K562 (cell line): ENCODE results near the gene CDRT4. TPM values are rescaled to one million over a fixed set of nuclear protein-coding genes. Genes with fewer than 3 reads are reported as not detected.

ENCODE experiments used
- CEBPB ChIP-seq: fragments of 450-650 bp; IDR thresholded peaks from 2 replicates; pipeline ENCODE4 v1.6.1; 2016; ENCODE audit warnings: missing genetic modification characterization, missing compliant biosample characterization
- HNRNPK ChIP-seq: fragments of 200-400 bp; formaldehyde crosslinking; IDR thresholded peaks from one replicate; pipeline ENCODE4 v1.6.1; 2018; ENCODE audit warnings: mild to moderate bottlenecking, low read depth, low read length; ENCODE audit not compliant: poor library complexity, severe bottlenecking
- PCBP2 ChIP-seq: fragments of 200-400 bp; formaldehyde crosslinking; IDR thresholded peaks from 2 replicates; pipeline ENCODE4 v1.6.1; 2018; ENCODE audit warnings: low read length, low read depth, mild to moderate bottlenecking, moderate library complexity; ENCODE audit not compliant: poor library complexity, severe bottlenecking
- STAT5A ChIP-seq: IDR thresholded peaks from 2 replicates; pipeline ENCODE4 v1.6.1; 2012; ENCODE audit warnings: low read length, inconsistent platforms, borderline replicate concordance
- polyA plus RNA-seq, 8 experiments: library from polyadenylated mRNA; depleted of rRNA in 4 of 8; stranded (reverse) in 5 of 8; unstranded in 3 of 8; fragments of >200 nt; fragmentation: Nextera tagmentation in 2 of 8; fragmentation: Illumina TruSeq in 1 of 8; extraction: Ambion mirVana in 2 of 8; extraction: Trizol in 1 of 8; gene quantifications; 2 replicates each; pipeline versions ENCODE4 v1.2.1 to v1.2.3, GENCODE V29; 2011 to 2014; ENCODE audit warnings: inconsistent platforms in 1 of 8, missing spikeins in 1 of 8
- total RNA-seq, 7 experiments: library from RNA; depleted of rRNA in 6 of 7; stranded (reverse); fragments of >200 nt in 6 of 7; fragmentation: Illumina TruSeq in 2 of 7; extraction: Trizol in 2 of 7; gene quantifications; 2 replicates each; pipeline versions ENCODE4 v1.2.1 to v1.2.3, GENCODE V29; 2011 to 2021; ENCODE audit warnings: low replicate concordance in 1 of 7
- TF ChIP-seq, protein P1 (sequence below): fragments of 150-350 bp; conservative IDR thresholded peaks from 2 replicates; pipeline ENCODE4 v1.6.1; 2014; ENCODE audit warnings: low read length
- TF ChIP-seq, protein P2 (sequence below): sonication (generic); formaldehyde crosslinking; IDR thresholded peaks from 2 replicates; pipeline ENCODE4 v1.8.0; 2022; ENCODE audit warnings: mild to moderate bottlenecking, missing genetic modification reagents
- TF ChIP-seq, protein P3 (sequence below), 2 experiments: fragments of 150-350 bp in 1 of 2; IDR thresholded peaks; 2 replicates each; pipeline ENCODE4 v1.6.1; 2012 to 2016; ENCODE audit warnings: low read depth in 2 of 2, low read length in 2 of 2, mild to moderate bottlenecking in 1 of 2, moderate library complexity in 1 of 2
- TF ChIP-seq, protein P4 (sequence below): sonication (generic); formaldehyde crosslinking; IDR thresholded peaks from 2 replicates; pipeline ENCODE4 v1.8.0; 2022; ENCODE audit warnings: mild to moderate bottlenecking, low read depth, missing genetic modification reagents

Gene CDRT4
- total and polyA plus RNA-seq, 9 of the 15 experiments (the other 6 are each of a cell fraction or from before 2014, with no cell fraction given) = 1.7 to 6.4 (median 3.5) TPM

DNA sequence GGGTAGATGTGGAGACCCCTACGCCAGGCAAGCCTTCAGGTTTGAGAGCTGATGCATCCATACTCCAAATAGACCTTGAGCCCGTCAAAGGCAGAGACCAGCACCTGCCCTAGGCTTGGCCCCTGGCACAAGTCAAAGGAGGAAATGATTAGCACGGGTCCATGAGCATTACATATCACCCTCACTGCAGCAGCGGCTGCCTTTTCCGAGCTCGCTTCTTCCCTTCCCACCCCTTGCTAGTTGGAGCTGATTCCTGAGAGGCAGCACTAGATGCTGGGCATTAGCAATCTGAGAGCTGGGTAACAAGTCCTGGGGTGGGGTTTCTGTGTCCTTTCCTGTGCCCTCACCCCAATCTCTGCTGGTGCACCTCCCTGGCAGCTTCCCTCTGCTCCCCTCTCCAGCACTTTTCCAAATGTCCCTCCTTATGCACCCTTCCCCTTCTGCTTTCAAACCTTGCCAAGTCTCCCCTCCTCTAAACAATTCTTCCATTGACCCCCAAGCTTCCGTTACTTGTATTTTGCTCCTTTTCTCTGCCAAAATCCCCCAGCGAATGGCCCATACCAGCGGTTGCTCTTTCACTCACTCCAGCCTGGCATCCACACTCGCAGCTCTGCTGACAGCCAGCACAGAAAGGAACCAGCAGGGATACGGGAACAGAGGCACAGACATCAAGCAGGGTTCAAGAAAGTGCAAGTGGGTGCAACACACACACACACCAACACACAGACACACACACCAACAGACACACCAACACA is 3.0 kb downstream of the CDRT4 start (continued):
- TF ChIP-seq PCBP2 = no peak
- no peak for TF ChIP-seq HNRNPK
- TF ChIP-seq, protein P1, sequence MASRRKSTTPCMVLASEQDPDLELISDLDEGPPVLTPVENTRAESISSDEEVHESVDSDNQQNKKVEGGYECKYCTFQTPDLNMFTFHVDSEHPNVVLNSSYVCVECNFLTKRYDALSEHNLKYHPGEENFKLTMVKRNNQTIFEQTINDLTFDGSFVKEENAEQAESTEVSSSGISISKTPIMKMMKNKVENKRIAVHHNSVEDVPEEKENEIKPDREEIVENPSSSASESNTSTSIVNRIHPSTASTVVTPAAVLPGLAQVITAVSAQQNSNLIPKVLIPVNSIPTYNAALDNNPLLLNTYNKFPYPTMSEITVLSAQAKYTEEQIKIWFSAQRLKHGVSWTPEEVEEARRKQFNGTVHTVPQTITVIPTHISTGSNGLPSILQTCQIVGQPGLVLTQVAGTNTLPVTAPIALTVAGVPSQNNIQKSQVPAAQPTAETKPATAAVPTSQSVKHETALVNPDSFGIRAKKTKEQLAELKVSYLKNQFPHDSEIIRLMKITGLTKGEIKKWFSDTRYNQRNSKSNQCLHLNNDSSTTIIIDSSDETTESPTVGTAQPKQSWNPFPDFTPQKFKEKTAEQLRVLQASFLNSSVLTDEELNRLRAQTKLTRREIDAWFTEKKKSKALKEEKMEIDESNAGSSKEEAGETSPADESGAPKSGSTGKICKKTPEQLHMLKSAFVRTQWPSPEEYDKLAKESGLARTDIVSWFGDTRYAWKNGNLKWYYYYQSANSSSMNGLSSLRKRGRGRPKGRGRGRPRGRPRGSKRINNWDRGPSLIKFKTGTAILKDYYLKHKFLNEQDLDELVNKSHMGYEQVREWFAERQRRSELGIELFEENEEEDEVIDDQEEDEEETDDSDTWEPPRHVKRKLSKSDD = no peak
- TF ChIP-seq, protein P2, sequence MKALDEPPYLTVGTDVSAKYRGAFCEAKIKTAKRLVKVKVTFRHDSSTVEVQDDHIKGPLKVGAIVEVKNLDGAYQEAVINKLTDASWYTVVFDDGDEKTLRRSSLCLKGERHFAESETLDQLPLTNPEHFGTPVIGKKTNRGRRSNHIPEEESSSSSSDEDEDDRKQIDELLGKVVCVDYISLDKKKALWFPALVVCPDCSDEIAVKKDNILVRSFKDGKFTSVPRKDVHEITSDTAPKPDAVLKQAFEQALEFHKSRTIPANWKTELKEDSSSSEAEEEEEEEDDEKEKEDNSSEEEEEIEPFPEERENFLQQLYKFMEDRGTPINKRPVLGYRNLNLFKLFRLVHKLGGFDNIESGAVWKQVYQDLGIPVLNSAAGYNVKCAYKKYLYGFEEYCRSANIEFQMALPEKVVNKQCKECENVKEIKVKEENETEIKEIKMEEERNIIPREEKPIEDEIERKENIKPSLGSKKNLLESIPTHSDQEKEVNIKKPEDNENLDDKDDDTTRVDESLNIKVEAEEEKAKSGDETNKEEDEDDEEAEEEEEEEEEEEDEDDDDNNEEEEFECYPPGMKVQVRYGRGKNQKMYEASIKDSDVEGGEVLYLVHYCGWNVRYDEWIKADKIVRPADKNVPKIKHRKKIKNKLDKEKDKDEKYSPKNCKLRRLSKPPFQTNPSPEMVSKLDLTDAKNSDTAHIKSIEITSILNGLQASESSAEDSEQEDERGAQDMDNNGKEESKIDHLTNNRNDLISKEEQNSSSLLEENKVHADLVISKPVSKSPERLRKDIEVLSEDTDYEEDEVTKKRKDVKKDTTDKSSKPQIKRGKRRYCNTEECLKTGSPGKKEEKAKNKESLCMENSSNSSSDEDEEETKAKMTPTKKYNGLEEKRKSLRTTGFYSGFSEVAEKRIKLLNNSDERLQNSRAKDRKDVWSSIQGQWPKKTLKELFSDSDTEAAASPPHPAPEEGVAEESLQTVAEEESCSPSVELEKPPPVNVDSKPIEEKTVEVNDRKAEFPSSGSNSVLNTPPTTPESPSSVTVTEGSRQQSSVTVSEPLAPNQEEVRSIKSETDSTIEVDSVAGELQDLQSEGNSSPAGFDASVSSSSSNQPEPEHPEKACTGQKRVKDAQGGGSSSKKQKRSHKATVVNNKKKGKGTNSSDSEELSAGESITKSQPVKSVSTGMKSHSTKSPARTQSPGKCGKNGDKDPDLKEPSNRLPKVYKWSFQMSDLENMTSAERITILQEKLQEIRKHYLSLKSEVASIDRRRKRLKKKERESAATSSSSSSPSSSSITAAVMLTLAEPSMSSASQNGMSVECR (CRISPR knock-in tag) = no peak
- TF ChIP-seq CEBPB (tag) = no peak
- no peak for TF ChIP-seq STAT5A
- TF ChIP-seq, protein P3, sequence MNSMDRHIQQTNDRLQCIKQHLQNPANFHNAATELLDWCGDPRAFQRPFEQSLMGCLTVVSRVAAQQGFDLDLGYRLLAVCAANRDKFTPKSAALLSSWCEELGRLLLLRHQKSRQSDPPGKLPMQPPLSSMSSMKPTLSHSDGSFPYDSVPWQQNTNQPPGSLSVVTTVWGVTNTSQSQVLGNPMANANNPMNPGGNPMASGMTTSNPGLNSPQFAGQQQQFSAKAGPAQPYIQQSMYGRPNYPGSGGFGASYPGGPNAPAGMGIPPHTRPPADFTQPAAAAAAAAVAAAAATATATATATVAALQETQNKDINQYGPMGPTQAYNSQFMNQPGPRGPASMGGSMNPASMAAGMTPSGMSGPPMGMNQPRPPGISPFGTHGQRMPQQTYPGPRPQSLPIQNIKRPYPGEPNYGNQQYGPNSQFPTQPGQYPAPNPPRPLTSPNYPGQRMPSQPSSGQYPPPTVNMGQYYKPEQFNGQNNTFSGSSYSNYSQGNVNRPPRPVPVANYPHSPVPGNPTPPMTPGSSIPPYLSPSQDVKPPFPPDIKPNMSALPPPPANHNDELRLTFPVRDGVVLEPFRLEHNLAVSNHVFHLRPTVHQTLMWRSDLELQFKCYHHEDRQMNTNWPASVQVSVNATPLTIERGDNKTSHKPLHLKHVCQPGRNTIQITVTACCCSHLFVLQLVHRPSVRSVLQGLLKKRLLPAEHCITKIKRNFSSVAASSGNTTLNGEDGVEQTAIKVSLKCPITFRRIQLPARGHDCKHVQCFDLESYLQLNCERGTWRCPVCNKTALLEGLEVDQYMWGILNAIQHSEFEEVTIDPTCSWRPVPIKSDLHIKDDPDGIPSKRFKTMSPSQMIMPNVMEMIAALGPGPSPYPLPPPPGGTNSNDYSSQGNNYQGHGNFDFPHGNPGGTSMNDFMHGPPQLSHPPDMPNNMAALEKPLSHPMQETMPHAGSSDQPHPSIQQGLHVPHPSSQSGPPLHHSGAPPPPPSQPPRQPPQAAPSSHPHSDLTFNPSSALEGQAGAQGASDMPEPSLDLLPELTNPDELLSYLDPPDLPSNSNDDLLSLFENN (IDR thresholded peaks at IDR 0.05; ENCODE audit: low read depth in 2 of 2, low read length in 2 of 2) = no peak
- TF ChIP-seq, protein P4, sequence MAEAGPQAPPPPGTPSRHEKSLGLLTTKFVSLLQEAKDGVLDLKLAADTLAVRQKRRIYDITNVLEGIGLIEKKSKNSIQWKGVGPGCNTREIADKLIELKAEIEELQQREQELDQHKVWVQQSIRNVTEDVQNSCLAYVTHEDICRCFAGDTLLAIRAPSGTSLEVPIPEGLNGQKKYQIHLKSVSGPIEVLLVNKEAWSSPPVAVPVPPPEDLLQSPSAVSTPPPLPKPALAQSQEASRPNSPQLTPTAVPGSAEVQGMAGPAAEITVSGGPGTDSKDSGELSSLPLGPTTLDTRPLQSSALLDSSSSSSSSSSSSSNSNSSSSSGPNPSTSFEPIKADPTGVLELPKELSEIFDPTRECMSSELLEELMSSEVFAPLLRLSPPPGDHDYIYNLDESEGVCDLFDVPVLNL (CRISPR knock-in tag) = no peak
